Measurements from ENCODE around the gene MAP3K7CL. TPM values are rescaled to one million over a fixed set of nuclear protein-coding genes. Genes with fewer than 3 reads are reported as not detected.

MAP3K7CL gene
- total RNA-seq, result 20.7 and 49.3 TPM in 2 replicates

GRCh38 chr21:29130270-29130969, at the start of gene MAP3K7CL:
Gene MAP3K7CL, plus strand, starts transcription at chr21:29130644. Its CDS starts 2,701 bp downstream, at chr21:29133345.
- no peak for TF ChIP-seq CTCF (IDR thresholded peaks at IDR 0.05; ENCODE audit: insufficient read depth, low read depth, low read length)
- peak; percentile 97 for DNase-seq (ENCODE audit: low read depth)
- H3K4me3 ChIP-seq (ENCODE audit: low read depth, low read length), result peak within 1 kb of the TSS; percentile 5

DNA sequence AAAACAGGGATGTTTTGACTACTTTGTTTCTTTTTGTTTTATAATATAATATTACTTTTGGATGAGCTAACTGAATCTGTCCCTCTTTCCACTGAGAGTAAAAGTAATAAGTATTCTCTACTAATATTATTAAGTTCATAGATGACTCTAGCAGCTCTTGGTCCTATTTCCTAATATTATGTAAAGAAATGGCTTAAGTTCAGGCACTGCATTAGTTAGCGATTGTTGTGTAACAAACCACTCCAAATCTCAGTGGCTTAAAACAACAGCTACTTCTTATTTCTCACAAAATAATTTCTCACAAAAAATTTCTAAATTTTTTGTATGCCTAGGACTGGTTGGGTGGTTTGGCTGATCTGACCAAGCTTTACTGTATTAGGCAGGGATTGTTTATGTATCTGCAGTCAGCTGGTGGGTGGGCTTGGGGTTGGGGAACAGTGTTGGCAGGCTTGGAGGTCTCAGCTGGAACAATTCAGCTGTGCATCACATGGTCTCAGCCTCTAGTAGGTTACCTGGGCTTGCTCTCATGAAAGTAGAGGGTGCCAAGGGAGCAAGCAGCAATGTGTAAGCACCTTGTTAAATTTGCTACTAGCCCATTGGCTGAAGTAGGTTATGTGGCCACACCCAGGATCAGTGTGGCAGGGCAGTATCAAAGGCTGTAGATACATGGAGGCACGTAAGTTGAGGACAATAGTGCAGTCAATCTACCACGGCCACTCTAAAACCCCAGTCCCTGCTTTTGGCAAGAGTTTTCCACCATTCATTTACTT, 48.2 kb upstream of the MAP3K7CL start:
- no peak for DNase-seq (ENCODE audit: low read depth)
- no peak for TF ChIP-seq CTCF (IDR thresholded peaks at IDR 0.05; ENCODE audit: insufficient read depth, low read depth, low read length)
- H3K4me3 ChIP-seq (ENCODE audit: low read depth, low read length), result no peak overlapping the region

GRCh38 chr21:29083306-29083705, 47.1 kb upstream of the MAP3K7CL start:
- no peak for DNase-seq (ENCODE audit: low read depth)
- TF ChIP-seq CTCF (IDR thresholded peaks at IDR 0.05; ENCODE audit: insufficient read depth, low read depth, low read length), result no peak
- no peak overlapping the region for H3K4me3 ChIP-seq (ENCODE audit: low read depth, low read length)

DNA sequence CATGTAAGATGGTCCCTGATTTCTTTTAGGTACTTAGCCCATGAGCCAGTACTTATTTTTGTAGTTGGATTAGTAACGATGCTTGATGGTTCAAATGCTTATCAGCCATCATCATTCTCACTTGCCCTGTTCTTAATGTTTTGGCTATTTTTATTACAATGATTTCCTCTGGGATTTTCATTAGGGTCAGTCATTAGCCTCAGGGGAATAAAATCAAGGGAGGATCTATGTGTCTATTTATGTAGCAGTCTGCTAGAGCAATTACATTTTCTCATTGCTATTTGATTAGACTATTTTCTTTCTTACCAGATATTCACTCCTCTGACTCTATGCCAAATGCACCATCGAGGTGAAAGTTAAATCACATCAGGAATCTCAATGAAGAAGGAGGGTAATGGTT, 46.1 kb upstream of the MAP3K7CL start:
- no peak overlapping the region for H3K4me3 ChIP-seq (ENCODE audit: low read depth, low read length)
- TF ChIP-seq CTCF (IDR thresholded peaks at IDR 0.05; ENCODE audit: insufficient read depth, low read depth, low read length), result no peak
- DNase-seq (ENCODE audit: low read depth), result no peak

- no peak overlapping the region for H3K4me3 ChIP-seq (ENCODE audit: low read depth, low read length)
- no peak for DNase-seq (ENCODE audit: low read depth)
- TF ChIP-seq CTCF (IDR thresholded peaks at IDR 0.05; ENCODE audit: insufficient read depth, low read depth, low read length), result no peak
Observed at GRCh38 chr21:29085106-29085752, 45.2 kb upstream of the MAP3K7CL start.

GRCh38 chr21:29091033-29091432, 39.4 kb upstream of the MAP3K7CL start:
- no peak for TF ChIP-seq CTCF (IDR thresholded peaks at IDR 0.05; ENCODE audit: insufficient read depth, low read depth, low read length)
- DNase-seq (ENCODE audit: low read depth), result peak; percentile 78
- H3K4me3 ChIP-seq (ENCODE audit: low read depth, low read length), result no peak overlapping the region

Data from fibroblast of villous mesenchyme (primary cell).